ENCODE data around the gene ST6GALNAC6. TPM values are rescaled to one million over a fixed set of nuclear protein-coding genes. Genes with fewer than 3 reads are reported as not detected.

ST6GALNAC6 gene
- total and polyA plus RNA-seq, 12 donors = 32.8 to 52.0 (median 42.5) TPM

GRCh38 chr9:127928676-127929624 lies 29.5 kb upstream of the ST6GALNAC6 start:
- ATAC-seq (no peak), DNase-seq (no peak)
- Histone ChIP-seq H3K27me3 (peaks cover 6 to 73% (median 39%) of the 10 kb centered on the region in 7 donors), H3K36me3 (no peaks in the 10 kb centered on the region), H3K9me3 (no peaks in the 10 kb centered on the region), H3K4me1 (peaks cover 19 to 38% (median 31%) of the 10 kb centered on the region in 9 donors), H3K27ac (no peak overlapping the region), H3K4me3 (no peak overlapping the region)
- intact Hi-C loops (cut with DNase I) = loop anchor here in 5 of 10 donors (5.0 to 10.0 kb wide), 3 partner anchors 424 to 714 kb away; no protein-coding TSS in a partner anchor
- TF ChIP-seq, protein P1, sequence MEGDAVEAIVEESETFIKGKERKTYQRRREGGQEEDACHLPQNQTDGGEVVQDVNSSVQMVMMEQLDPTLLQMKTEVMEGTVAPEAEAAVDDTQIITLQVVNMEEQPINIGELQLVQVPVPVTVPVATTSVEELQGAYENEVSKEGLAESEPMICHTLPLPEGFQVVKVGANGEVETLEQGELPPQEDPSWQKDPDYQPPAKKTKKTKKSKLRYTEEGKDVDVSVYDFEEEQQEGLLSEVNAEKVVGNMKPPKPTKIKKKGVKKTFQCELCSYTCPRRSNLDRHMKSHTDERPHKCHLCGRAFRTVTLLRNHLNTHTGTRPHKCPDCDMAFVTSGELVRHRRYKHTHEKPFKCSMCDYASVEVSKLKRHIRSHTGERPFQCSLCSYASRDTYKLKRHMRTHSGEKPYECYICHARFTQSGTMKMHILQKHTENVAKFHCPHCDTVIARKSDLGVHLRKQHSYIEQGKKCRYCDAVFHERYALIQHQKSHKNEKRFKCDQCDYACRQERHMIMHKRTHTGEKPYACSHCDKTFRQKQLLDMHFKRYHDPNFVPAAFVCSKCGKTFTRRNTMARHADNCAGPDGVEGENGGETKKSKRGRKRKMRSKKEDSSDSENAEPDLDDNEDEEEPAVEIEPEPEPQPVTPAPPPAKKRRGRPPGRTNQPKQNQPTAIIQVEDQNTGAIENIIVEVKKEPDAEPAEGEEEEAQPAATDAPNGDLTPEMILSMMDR (IDR thresholded peaks at IDR 0.05) = no peak
- 73 to 78% methylated on average over 11 of the region's 11 CpGs for WGBS, 2 donors

DNA sequence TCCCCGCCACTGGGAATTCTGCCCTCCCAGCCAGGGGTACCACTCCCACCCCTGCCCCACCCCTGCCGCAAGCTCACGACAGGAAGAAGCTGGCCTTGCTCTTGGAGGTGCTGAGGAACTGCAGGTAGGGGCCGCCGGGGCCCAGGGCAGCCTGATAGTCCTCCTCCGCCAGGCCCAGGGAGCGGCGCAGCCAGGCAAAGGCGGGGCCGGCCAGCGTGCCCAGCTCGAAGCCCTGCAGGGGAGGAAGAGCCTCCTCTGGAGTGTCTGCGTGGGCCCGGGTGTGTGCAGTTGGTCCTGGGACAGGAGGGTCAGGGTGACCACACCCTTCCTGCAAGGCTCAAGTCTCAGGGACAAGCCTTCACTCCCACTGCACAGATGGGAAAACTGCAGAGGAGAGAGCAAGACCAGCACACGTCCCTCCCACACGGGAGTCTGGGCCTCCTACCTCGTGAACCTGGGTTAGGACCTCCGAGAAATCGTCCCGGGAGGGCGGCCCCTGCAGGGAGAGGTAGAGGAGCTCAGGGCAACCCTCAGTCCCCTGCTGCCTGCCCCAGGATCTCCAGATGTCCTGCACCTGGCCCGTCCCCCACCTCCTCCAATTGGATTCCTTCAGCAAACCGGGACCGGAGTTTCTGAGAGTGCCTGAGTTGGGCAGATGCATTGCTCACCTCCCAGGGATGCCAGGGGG lies 28.7 kb upstream of the ST6GALNAC6 start:
- 23 to 28% methylated on average over 24 of the region's 24 CpGs for WGBS, 2 donors
- ATAC-seq = peak in 1 of 8 donors; percentile 2

GRCh38 chr9:127927201-127927987 lies 28.0 kb upstream of the ST6GALNAC6 start:
- TF ChIP-seq, protein P1 (IDR thresholded peaks at IDR 0.05) = no peak
- Histone ChIP-seq H3K36me3 (no peaks in the 10 kb centered on the region), H3K4me1 (peaks cover 19 to 38% (median 31%) of the 10 kb centered on the region in 9 donors), H3K27me3 (peaks cover 6 to 80% (median 39%) of the 10 kb centered on the region in 7 donors), H3K4me3 (peak overlapping the region in 5 of 10 donors; percentile 1 to 36 (median 18)), H3K27ac (no peak overlapping the region), H3K9me3 (no peaks in the 10 kb centered on the region)
- intact Hi-C loops (cut with DNase I) = loop anchor here in 5 of 10 donors (5.0 to 10.0 kb wide), 3 partner anchors 423 to 713 kb away; no protein-coding TSS in a partner anchor
- WGBS, 2 donors = 3 to 7% methylated on average over 38 to 56 of the region's 56 CpGs
- DNase-seq (no peak), ATAC-seq (no peak)

More for the DNA sequence above, 28.7 kb upstream of the ST6GALNAC6 start:
- Histone ChIP-seq H3K27me3 (peaks cover 6 to 79% (median 39%) of the 10 kb centered on the region in 7 donors), H3K27ac (no peak overlapping the region), H3K4me1 (peaks cover 19 to 38% (median 31%) of the 10 kb centered on the region in 9 donors), H3K36me3 (no peaks in the 10 kb centered on the region), H3K9me3 (no peaks in the 10 kb centered on the region), H3K4me3 (no peak overlapping the region)
- DNase-seq = no peak
- TF ChIP-seq, protein P1 (IDR thresholded peaks at IDR 0.05) = no peak
- intact Hi-C loops (cut with DNase I) = loop anchor here in 5 of 10 donors (5.0 to 10.0 kb wide), 3 partner anchors 423 to 713 kb away; no protein-coding TSS in a partner anchor
